NCI-H345 treated with DMSO at 0.1 percent for 48 hours (cell line): ENCODE results near the gene WNT4.
"Not testable (repeated sequence)": the region's sequence is repeated elsewhere in the genome, so short reads cannot be mapped to it uniquely, and the experiment has no call there.

Experiments used
- DNase-seq: peaks from one replicate; lab custom pipeline; 2025; ENCODE audit not compliant: unreplicated experiment; lab: John Stamatoyannopoulos, UW

The WNT4 gene

GRCh38 chr1:22114083-22115012 is 28.5 kb downstream of the WNT4 start:
- no peak for DNase-seq

DNA sequence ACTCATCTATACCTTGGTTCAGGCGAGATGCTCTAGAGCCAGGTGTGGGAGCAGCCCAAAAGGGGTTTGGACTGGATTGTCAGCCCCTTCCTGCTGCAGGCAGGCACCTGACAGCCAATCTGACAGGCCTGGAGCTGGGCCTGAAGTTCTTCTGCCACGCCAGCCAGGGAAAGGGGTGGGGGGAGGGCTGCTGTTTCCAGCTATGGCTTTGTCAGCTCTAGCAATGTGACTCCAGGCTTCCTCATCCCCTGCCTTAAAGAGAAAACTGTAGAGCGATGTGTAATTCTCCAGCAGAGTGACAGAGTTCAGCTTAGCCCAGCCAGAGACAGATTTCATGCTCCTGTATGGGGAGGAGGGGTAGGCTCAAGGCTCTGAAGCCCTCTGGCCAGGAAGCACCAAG is 30.3 kb downstream of the WNT4 start:
- no peak for DNase-seq

DNA sequence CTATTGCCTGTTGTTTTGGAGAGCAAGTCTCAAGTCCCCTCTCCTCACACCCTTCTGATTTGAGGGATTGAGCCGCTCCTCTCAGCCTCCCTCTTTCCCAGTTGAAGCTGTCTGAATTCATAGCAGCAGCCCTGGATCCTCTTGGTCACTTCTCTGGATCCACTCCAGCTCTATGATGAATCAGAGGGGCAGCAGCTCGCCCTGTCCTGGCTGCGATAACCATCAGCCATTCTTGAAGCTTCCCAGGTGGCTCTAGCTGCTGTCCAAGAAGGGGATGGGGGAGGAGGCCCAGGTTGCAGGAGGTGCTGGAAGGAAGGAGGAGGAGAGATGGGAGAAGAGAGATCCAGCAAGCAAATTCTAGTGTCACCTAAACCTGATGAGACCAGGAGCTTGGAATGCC is 31.3 kb downstream of the WNT4 start:
- no peak for DNase-seq

- no peak for DNase-seq
Measured at GRCh38 chr1:22111115-22111514, 31.8 kb downstream of the WNT4 start.

DNA sequence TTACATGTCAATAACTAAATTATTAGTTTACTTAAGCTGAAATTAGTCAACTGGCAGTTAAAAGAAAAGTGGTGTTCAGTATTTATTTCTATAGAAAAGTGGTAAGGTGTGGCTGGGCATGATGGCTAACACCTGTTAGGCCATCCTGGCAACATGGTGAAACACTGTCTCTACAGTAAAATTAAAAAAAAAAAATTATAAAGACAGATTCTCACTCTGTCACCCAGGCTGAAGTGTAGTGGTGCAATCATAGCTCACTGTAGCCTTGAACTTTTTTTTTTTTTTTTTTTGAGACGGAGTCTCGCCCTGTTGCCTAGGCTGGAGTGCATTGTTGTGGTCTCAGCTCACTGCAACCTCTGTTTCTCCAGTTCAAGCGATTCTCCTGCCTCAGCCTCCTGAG is 32.9 kb downstream of the WNT4 start:
- DNase-seq: no peak

GRCh38 chr1:22108339-22109105 is 34.4 kb downstream of the WNT4 start:
- DNase-seq: no peak

DNA sequence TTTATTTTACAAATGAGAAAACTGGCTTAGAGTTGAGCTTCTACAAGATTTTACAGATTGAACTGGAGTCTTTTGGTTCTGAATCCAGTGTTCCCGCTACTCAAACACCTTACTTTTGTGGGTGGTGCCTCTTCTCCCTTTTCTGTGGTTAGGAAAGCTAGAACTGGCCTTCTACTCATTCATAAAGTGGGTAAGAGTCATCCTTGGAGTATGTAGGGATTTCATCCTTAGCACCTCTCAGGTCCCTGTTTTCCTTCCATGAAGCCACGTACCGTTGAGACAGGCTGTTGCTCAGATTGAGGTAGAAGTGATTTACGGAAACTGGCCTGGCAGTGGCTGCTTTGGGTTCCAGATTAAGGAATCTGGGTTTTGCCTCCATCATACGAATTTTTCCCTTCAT is 35.8 kb downstream of the WNT4 start:
- no peak for DNase-seq

DNA sequence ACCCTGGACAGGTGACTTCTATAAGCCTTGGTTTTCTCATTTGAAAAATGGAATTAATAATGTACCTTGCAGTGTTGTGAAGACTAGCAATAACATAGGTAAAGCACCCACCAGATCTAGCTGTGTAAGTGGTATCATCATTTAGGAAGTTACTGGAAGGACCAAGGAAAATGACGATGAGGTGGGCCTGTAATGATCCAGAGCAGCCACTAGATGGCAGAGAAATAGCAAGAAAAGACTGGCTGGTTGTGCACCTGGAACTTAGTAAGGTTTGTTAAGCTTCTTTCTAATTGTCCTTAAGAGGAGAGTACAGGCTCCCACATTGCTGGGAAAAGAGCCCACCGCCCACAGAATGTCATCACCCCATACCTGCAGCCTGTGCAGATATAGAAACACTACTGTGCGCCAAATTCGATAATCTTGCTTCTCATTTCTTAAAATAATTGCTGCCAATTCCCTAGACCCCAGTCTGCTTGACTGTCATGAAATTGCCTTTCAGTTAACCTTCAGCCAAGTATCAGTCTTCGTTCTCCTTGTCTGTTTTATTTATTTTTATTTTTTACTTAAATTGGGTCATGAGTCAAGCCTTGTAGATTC is 37.2 kb downstream of the WNT4 start:
- DNase-seq: peak; percentile 39

DNA sequence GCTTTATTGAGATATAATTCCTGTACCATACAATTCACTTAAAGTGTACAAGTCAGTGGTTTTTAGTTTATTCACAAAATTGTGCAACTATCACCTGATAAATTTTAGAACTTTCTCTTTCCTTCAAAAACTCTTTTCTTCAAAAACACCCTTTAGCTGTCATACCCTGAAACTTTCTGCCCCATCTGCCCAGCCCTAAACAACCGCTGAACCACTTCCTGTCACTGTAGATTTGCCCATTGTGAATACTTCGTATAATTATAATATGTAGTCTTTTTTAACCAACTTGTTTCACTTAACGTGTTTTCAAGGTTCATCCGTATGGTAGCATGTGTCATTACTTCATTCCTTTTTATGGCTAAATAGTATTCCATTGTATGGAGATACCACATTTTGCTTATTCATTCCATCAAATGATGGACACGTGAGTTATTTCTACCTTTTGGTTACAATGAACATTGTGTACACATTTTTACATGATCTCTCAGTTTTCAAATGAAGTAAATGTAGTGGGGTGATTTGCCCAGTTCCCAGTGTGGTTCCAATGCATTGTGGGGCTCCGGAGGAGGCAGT is 37.9 kb downstream of the WNT4 start:
- no peak for DNase-seq

DNA sequence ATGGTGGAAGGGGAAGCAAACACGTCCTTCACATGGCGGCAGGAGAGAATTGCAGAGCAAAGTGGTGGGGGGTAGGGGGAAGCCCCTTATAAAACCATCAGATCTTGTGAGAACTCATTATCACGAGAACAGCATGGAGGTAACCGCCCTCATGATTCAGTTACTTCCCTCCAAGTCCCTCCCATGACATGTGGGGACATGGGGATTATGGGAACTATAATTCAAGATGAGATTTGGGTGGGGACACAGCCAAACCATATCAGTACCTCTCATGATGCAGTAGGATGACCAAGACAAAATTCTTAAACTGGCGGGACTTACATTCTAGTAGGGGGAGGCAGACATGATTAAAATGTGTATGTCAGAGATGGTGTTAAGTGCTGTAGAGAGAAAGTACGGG is 38.8 kb downstream of the WNT4 start:
- no peak for DNase-seq

DNA sequence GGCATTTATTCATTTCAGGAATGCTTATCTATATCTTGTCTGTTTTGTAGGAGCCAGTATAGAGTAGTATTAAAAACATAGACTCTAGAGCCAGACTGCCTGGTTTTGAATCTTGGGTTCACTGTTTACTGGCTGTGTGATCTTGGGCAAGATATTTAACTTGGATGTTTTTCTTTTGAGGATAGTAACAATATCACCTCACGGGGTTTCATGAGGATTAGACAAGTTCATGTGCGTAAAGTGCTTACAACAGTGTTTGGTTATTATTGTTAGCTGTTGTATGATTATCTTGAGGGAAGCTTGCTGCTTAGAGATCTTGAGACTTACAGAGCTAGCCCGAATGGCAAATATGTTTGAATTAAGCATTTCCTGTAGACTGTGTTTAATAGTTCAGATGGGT is 40.2 kb downstream of the WNT4 start:
- no peak for DNase-seq

DNA sequence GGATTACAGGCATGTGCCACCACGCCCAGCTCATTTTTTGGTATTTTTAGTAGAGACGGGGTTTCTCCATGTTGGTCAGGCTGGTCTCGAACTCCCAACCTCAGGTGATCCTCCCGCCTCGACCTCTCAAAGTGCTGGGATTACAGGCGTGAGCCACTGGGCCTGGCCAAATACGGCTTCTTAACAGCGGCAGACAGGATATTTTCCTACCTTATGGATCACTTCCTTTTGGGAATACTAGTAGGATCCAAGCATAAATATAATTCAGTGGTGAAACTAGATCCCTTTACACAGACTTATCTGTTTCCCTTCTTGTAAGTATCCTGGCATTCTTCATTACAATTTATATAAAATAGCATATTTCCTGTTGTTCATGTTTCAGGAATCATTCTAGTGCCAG is 40.9 kb downstream of the WNT4 start:
- DNase-seq: no peak

- DNase-seq: no peak
Measured at GRCh38 chr1:22101199-22101598, 41.7 kb downstream of the WNT4 start.

DNA sequence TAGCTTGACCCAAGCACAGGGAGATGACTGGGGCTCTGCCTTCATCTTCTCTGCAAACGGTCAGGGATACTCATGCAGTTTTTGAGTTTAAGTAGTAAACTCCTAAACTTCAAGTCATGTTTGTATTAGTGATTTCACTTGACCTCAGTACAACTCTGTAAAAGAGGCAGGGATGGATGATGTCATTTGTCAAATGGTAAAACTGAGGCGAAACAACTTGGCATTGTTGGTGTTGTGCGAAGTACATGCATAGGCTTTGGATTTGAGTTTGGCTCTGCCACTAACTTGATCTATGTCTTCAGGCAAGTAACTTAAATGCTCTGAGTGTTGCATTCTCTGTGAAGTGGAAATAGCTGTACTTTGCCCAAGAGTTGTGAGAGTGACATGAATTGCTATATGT is 42.7 kb downstream of the WNT4 start:
- DNase-seq: no peak

GRCh38 chr1:22098752-22099151 is 44.1 kb downstream of the WNT4 start:
- DNase-seq: no peak

- no peak for DNase-seq
Measured at GRCh38 chr1:22096463-22096862, 46.4 kb downstream of the WNT4 start.

- no peak for DNase-seq
Measured at GRCh38 chr1:22096036-22096435, 46.9 kb downstream of the WNT4 start.

DNA sequence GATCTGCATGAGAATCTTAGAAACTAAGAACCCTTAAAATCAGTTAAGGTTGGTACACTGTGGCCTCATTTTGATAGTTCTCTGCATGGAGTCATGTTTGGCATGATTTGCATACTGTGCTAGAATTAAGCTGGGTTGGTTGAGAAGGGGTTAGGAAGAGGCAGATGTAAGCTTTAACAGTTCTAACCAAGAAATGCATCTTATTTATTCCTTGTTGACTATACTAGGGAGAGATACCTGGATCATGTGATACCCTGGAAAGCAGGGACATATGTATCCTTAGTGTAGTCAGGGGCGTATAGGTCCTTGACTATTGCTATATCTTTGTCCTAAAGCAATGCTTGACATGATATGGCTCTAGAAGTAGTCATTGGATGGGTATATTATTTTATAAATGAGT is 49.4 kb downstream of the WNT4 start:
- no peak for DNase-seq

- not testable (repeated sequence) for DNase-seq
Measured at GRCh38 chr1:22092026-22092768, 50.7 kb downstream of the WNT4 start.

GRCh38 chr1:22090867-22091266 is 52.0 kb downstream of the WNT4 start:
- DNase-seq: no peak

DNA sequence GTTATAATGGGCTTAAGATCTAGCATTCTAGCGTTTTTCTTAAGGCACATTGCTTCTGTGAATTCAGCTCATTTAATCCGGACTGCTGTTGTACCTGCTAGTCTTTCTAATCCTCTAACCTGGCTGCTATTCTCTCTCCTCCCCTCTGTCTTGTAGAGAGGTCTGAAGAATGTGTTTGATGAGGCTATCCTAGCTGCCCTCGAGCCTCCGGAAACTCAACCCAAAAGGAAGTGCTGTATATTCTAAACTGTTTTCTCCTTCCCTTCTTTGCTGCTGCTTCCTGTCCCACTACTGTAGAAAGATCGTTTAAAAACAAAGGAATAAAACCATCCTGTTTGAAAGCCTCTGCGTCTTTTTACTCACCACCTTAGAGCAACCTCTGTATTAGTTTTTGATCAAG is 53.1 kb downstream of the WNT4 start:
- DNase-seq: no peak
